Measurements from ENCODE around the gene ERBB2. TPM values are rescaled to one million over a fixed set of nuclear protein-coding genes. Genes with fewer than 3 reads are reported as not detected.
A peak's percentile ranks its signal among the peaks of the same experiment; 100 is the strongest.

ERBB2 gene
- total and polyA plus RNA-seq, 2 of the 13 experiments (the other 11 are each of a cell fraction or from before 2014, with no cell fraction given), result 57.7 to 64.1 TPM

GRCh38 chr17:39667945-39668924, 31.6 kb upstream of the ERBB2 start, which contains the start of gene PNMT (continued):
- TF ChIP-seq SOX5 (CRISPR knock-in tag; IDR thresholded peaks at IDR 0.05; ENCODE audit: borderline replicate concordance), result peak; percentile 34; the same call in 1 of the 2 replicates
- peak; percentile 85; the same call in 1 of the 2 replicates for TF ChIP-seq ZNF713 (CRISPR knock-in tag; IDR thresholded peaks at IDR 0.05)
- 0 out of 2 replicates have a peak, but pooled peaks have one; percentile 6 for TF ChIP-seq JUNB (CRISPR knock-in tag; IDR thresholded peaks at IDR 0.05; ENCODE audit: borderline replicate concordance)
- peak; percentile 71; the same call in 1 of the 2 replicates for TF ChIP-seq LBX2 (CRISPR knock-in tag; IDR thresholded peaks at IDR 0.05; ENCODE audit: borderline replicate concordance)
- TF ChIP-seq KAT7 (CRISPR knock-in tag; IDR thresholded peaks at IDR 0.05; ENCODE audit: borderline replicate concordance), result peak; percentile 63; the same call in 1 of the 2 replicates
- no peak for TF ChIP-seq SIX1 (CRISPR knock-in tag; IDR thresholded peaks at IDR 0.05; ENCODE audit: borderline replicate concordance)
- no peak for TF ChIP-seq ZNF737 (CRISPR knock-in tag; IDR thresholded peaks at IDR 0.05; ENCODE audit: borderline replicate concordance)
- TF ChIP-seq KLF9 (CRISPR knock-in tag; IDR thresholded peaks at IDR 0.05; ENCODE audit: low read depth), result no peak
- peak; percentile 85 for TF ChIP-seq ZNF331 (CRISPR knock-in tag; IDR thresholded peaks at IDR 0.05)
- TF ChIP-seq TBX2 (CRISPR knock-in tag; IDR thresholded peaks at IDR 0.05; ENCODE audit: borderline replicate concordance), result peak; percentile 77
- TF ChIP-seq HDAC2 (CRISPR knock-in tag; IDR thresholded peaks at IDR 0.05), result peak; percentile 82
- peak; percentile 73 for TF ChIP-seq ZNF407 (CRISPR knock-in tag; IDR thresholded peaks at IDR 0.05; ENCODE audit: not compliant biosample characterization)
- peak; percentile 53 for TF ChIP-seq ASH2L (IDR thresholded peaks at IDR 0.05; ENCODE audit: insufficient read length, low read depth, low read length)
- TF ChIP-seq AKNA (CRISPR knock-in tag; IDR thresholded peaks at IDR 0.05; ENCODE audit: borderline replicate concordance), result no peak
